Smooth muscle cell (in vitro differentiated cells): ENCODE results near the gene CARMIL1. TPM values are rescaled to one million over a fixed set of nuclear protein-coding genes. Genes with fewer than 3 reads are reported as not detected.

Experiments
- DNase-seq: peaks from one replicate; lab custom pipeline; 2025; ENCODE audit not compliant: unreplicated experiment; lab: John Stamatoyannopoulos, UW
- H2AFZ ChIP-seq: fragments of 200-600 bp; sonication (generic); 2 replicates; pipeline ENCODE4 v1.6.0; 2016; ENCODE audit warnings: antibody characterized with exemption, low read depth, mild to moderate bottlenecking
- H3F3A ChIP-seq: fragments of 200-600 bp; sonication (generic); 2 replicates; pipeline ENCODE4 v1.6.0; 2017; ENCODE audit warnings: antibody characterized with exemption, low read depth
- H3K27ac ChIP-seq: fragments of 200-600 bp; sonication (generic); 2 replicates; pipeline ENCODE4 v1.5.1; 2016; ENCODE audit warnings: low read depth, mild to moderate bottlenecking
- H3K27me3 ChIP-seq: fragments of 200-600 bp; sonication (generic); 2 replicates; pipeline ENCODE4 v1.6.1; 2016; ENCODE audit warnings: low read depth, mild to moderate bottlenecking
- H3K36me3 ChIP-seq: fragments of 200-600 bp; sonication (generic); 2 replicates; pipeline ENCODE4 v1.5.1; 2016; ENCODE audit warnings: low read depth
- H3K4me1 ChIP-seq: fragments of 200-600 bp; sonication (generic); 2 replicates; pipeline ENCODE4 v1.5.1; 2016; ENCODE audit warnings: low read depth
- H3K4me2 ChIP-seq: fragments of 200-600 bp; sonication (generic); 2 replicates; pipeline ENCODE4 v1.6.0; 2016; ENCODE audit warnings: mild to moderate bottlenecking
- H3K4me3 ChIP-seq: fragments of 200-600 bp; sonication (generic); 2 replicates; pipeline ENCODE4 v1.5.1; 2016; ENCODE audit warnings: mild to moderate bottlenecking
- H3K79me2 ChIP-seq: fragments of 200-600 bp; sonication (generic); 2 replicates; pipeline ENCODE4 v1.6.0; 2016; ENCODE audit warnings: low read depth, mild to moderate bottlenecking
- H3K9ac ChIP-seq: fragments of 200-600 bp; sonication (generic); 2 replicates; pipeline ENCODE4 v1.6.0; 2016; ENCODE audit warnings: low read depth
- H3K9me3 ChIP-seq: fragments of 200-600 bp; sonication (generic); replicated peaks from 2 replicates; pipeline ENCODE4 v1.5.1; 2016; ENCODE audit warnings: low read depth
- H4K20me1 ChIP-seq: fragments of 200-600 bp; sonication (generic); 2 replicates; pipeline ENCODE4 v1.6.0; 2016; ENCODE audit warnings: low read depth
- WGBS: methylation state at CpG from one replicate; pipeline ENCODE4 v1.1.7; 2016; ENCODE audit warnings: low lambda C conversion rate; 5-methylcytosine and 5-hydroxymethylcytosine counted together
- polyA plus RNA-seq: library from polyadenylated mRNA; unstranded; fragments of >200 nt; fragmentation: Nextera tagmentation; extraction: Ambion mirVana; gene quantifications from 2 replicates; pipeline ENCODE4 v1.2.1, GENCODE V29; 2016
- total RNA-seq: library from RNA; depleted of rRNA; stranded (reverse); fragments of >200 nt; gene quantifications from 2 replicates; pipeline ENCODE4 v1.2.3, GENCODE V29; 2014
- TF ChIP-seq, protein P1 (sequence below): fragments of 200-600 bp; sonication (generic); IDR thresholded peaks from 2 replicates; pipeline ENCODE4 v1.5.1; 2017; ENCODE audit warnings: borderline replicate concordance, mild to moderate bottlenecking, antibody characterized with exemption; ENCODE audit not compliant: insufficient read depth, poor library complexity, severe bottlenecking

CARMIL1 gene
- total and polyA plus RNA-seq, 2 experiments from 2014 or later: 7.6 to 24.1 TPM

DNA sequence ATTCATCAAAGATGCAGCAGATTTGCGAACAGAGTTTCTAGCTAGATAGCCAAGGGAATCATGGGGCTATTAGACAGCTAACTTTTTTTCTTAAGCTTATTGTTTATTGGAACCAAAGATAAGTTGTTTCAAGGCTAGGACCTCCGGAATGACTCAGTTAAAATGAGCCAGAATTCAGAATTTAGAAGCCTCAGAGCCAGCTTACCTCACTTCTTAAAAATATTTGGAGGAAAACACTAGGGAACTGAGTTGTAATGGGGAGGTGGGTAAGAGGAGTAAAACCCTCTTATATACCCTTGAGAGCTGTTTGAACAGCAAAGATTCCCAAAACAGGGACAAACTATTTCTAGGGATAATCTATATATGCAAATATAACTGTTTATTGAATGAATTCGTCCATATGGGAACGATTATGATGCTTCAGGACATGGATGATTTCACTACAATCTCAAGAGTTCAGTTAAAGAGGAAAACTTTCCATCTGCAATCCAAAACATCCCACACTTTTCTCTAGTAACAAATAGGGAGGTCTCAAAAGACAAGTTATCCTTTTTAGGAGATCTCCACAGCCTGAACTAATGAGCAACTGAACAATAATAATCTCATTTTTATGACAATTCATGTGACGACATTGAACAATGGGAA lies 12.6 kb upstream of the CARMIL1 start:
- Histone ChIP-seq H3K27me3 (no peaks in the 10 kb centered on the region), H3K4me2 (no peak overlapping the region), H3K4me3 (no peak overlapping the region), H3F3A (no peaks in the 10 kb centered on the region), H3K4me1 (no peaks in the 10 kb centered on the region), H3K36me3 (no peaks in the 10 kb centered on the region), H2AFZ (peak overlapping the region; percentile 15), H4K20me1 (no peaks in the 10 kb centered on the region), H3K9ac (no peak overlapping the region), H3K27ac (no peak overlapping the region), H3K79me2 (no peaks in the 10 kb centered on the region), H3K9me3 (no peaks in the 10 kb centered on the region)
- TF ChIP-seq, protein P1, sequence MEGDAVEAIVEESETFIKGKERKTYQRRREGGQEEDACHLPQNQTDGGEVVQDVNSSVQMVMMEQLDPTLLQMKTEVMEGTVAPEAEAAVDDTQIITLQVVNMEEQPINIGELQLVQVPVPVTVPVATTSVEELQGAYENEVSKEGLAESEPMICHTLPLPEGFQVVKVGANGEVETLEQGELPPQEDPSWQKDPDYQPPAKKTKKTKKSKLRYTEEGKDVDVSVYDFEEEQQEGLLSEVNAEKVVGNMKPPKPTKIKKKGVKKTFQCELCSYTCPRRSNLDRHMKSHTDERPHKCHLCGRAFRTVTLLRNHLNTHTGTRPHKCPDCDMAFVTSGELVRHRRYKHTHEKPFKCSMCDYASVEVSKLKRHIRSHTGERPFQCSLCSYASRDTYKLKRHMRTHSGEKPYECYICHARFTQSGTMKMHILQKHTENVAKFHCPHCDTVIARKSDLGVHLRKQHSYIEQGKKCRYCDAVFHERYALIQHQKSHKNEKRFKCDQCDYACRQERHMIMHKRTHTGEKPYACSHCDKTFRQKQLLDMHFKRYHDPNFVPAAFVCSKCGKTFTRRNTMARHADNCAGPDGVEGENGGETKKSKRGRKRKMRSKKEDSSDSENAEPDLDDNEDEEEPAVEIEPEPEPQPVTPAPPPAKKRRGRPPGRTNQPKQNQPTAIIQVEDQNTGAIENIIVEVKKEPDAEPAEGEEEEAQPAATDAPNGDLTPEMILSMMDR: no peak
- 71% methylated on average over 5 of the region's 5 CpGs for WGBS
- DNase-seq: no peak

DNA sequence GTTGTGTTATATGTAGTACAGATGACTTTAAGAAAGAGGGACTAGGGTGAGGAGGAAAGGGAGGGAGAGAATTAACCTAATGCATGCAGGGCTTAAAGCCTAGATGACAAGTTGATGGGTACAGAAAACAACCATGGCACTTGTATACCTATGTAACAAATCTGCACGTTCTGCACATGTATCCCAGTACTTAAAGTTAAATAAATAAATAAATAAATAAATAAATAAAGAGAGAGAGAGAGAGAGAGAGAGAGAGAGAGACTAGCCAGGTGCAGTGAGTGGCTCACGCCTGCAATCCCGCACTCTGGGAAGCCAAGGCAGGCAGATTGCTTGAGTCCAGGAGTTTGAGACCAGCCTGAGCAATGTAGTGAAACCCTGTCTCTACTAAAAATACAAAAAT lies 11.5 kb upstream of the CARMIL1 start:
- no peaks in the 10 kb centered on the region for H3K36me3 ChIP-seq
- H3K9me3 ChIP-seq: no peaks in the 10 kb centered on the region
- no peaks in the 10 kb centered on the region for H3K4me1 ChIP-seq
- no peaks in the 10 kb centered on the region for H4K20me1 ChIP-seq
- H3K79me2 ChIP-seq: no peaks in the 10 kb centered on the region
- TF ChIP-seq, protein P1: no peak
- no peak overlapping the region for H2AFZ ChIP-seq
- H3K9ac ChIP-seq: no peak overlapping the region
- no peak overlapping the region for H3K4me2 ChIP-seq
- no peak overlapping the region for H3K4me3 ChIP-seq
- DNase-seq: no peak
- H3K27me3 ChIP-seq: no peaks in the 10 kb centered on the region
- H3F3A ChIP-seq: no peaks in the 10 kb centered on the region
- no peak overlapping the region for H3K27ac ChIP-seq
- 82% methylated on average over 3 of the region's 3 CpGs for WGBS

DNA sequence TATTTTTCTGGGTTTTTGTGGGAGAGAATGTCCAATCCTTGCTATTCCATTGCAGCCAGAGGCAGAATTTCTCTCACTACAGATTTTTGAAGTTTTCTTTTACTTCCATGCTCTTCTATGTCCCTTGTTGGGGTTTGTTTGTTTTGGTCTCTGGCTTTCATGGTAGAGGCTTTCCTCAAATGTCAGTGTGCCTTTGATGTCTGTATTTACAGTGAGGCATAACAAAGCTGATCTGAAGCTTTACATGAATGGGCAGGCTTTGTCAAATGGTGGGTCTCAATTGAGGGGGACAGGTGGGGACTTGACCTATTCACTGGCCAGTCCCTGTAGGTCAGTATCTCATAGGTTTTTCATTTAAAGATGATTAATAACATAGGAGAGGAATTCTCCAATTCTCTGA lies 8.6 kb upstream of the CARMIL1 start:
- no peak for DNase-seq
- H3K27ac ChIP-seq: no peak overlapping the region
- H3K9ac ChIP-seq: no peak overlapping the region
- H3K4me1 ChIP-seq: no peaks in the 10 kb centered on the region
- H3K27me3 ChIP-seq: no peaks in the 10 kb centered on the region
- H3K4me2 ChIP-seq: no peak overlapping the region
- TF ChIP-seq, protein P1: no peak
- H3K4me3 ChIP-seq: no peak overlapping the region
- H4K20me1 ChIP-seq: no peaks in the 10 kb centered on the region
- H3K36me3 ChIP-seq: no peaks in the 10 kb centered on the region
- H3K9me3 ChIP-seq: no peaks in the 10 kb centered on the region
- H3F3A ChIP-seq: no peaks in the 10 kb centered on the region
- H2AFZ ChIP-seq: no peak overlapping the region
- no peaks in the 10 kb centered on the region for H3K79me2 ChIP-seq

DNA sequence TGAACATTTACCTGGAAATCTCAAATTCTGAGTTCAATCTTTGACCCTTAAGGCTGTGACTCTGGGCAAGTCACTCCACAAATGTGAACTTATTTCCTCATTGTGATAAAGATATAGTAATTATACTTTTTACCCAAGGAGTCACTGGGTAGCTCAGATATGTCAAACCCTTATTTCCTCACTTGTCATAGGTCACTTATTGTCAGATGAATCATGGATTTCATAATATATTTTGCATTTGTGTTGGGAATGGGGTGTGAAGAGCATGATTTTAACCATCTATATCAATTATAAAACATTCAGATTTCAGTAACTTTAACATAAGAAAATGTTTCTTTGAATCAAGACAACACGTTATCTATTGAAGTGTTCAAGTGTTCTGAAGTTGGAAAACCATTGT lies 3.7 kb upstream of the CARMIL1 start:
- Histone ChIP-seq H3K4me3 (no peak overlapping the region), H3F3A (no peaks in the 10 kb centered on the region), H3K9ac (no peak overlapping the region), H4K20me1 (no peaks in the 10 kb centered on the region), H3K9me3 (no peaks in the 10 kb centered on the region), H3K4me2 (no peak overlapping the region), H3K36me3 (no peaks in the 10 kb centered on the region), H3K79me2 (no peaks in the 10 kb centered on the region), H2AFZ (no peak overlapping the region), H3K27me3 (no peaks in the 10 kb centered on the region), H3K4me1 (peaks cover 8% of the 10 kb centered on the region), H3K27ac (no peak overlapping the region)
- TF ChIP-seq, protein P1: no peak
- 94% methylated on average over 1 of the region's 1 CpG for WGBS
- DNase-seq: no peak
